ENCODE results near the gene SLC27A1. TPM values are rescaled to one million over a fixed set of nuclear protein-coding genes. Genes with fewer than 3 reads are reported as not detected.

Gene SLC27A1
- total and polyA plus RNA-seq, 10 of the 15 experiments (the other 5 are each of a cell fraction or from before 2014, with no cell fraction given), result 0.11 to 2.3 (median 1.2) TPM

- DNase-seq (ENCODE audit: low read depth, low spot score) (no peak), ATAC-seq (no peak), FAIRE-seq (no peak)
- H3K9ac ChIP-seq (ENCODE audit: control insufficient read depth, insufficient read depth, low read length), result no peak overlapping the region
- H3K4me2 ChIP-seq (ENCODE audit: control insufficient read depth, insufficient read depth), result no peak overlapping the region
- H3K27me3 ChIP-seq (replicated peaks in 1 of 2; ENCODE audit: control insufficient read depth in 2 of 2, insufficient read depth in 2 of 2, low read length in 1 of 2), result no peaks in the 10 kb centered on the region
- TF ChIP-seq KLF5 (IDR thresholded peaks at IDR 0.05; ENCODE audit: partially characterized antibody), result no peak
- TF ChIP-seq HDAC6 (IDR thresholded peaks at IDR 0.05; ENCODE audit: unreplicated experiment), result no peak
- TF ChIP-seq MXI1 (IDR thresholded peaks at IDR 0.05; ENCODE audit: low read depth, low read length), result no peak
- TF ChIP-seq TARDBP (IDR thresholded peaks at IDR 0.05; ENCODE audit: borderline replicate concordance), result no peak
- no peak for TF ChIP-seq POLR2A (IDR thresholded peaks at IDR 0.05; ENCODE audit: low read depth, low read length)
- no peak for TF ChIP-seq ZBED1 (IDR thresholded peaks at IDR 0.05; ENCODE audit: borderline replicate concordance)
- no peak for TF ChIP-seq SP1 (IDR thresholded peaks at IDR 0.05; ENCODE audit: low read depth, low read length)
- no peaks in the 10 kb centered on the region for H3K36me3 ChIP-seq (ENCODE audit: control insufficient read depth in 2 of 2, insufficient read depth in 2 of 2, low read length in 1 of 2)
- ChIA-PET POLR2A (no interaction called here), SMC1A (ENCODE audit: uncharacterized antibody, unreplicated experiment) (interaction anchor here (0.6 kb wide), 1 partner anchor 515 kb away, joined by 4 read pairs; no protein-coding TSS in a partner anchor), RAD21 (ENCODE audit: unreplicated experiment) (no interaction called here), CTCF (no interaction called here)
- no peaks in the 10 kb centered on the region for H3K79me2 ChIP-seq (ENCODE audit: control insufficient read depth, insufficient read depth, low read length)
- 54% methylated on average over 7 of the region's 7 CpGs for WGBS (ENCODE audit: insufficient coverage, insufficient replicate concordance, low lambda C conversion rate, missing lambda C conversion rate)
- no peak overlapping the region for H3K27ac ChIP-seq (ENCODE audit: control insufficient read depth, insufficient read depth)
- BruUV-seq (replicated peaks), result no TSS peak
- H3K4me1 ChIP-seq (ENCODE audit: control insufficient read depth, insufficient read depth, low read length), result no peaks in the 10 kb centered on the region
- intact Hi-C loops (cut with micrococcal nuclease; ENCODE audit: unreplicated experiment), result no loop called here
- H4K20me1 ChIP-seq (ENCODE audit: control insufficient read depth, insufficient read depth), result no peaks in the 10 kb centered on the region
- no peaks in the 10 kb centered on the region; the same call in 2 of the 3 replicates for H3K9me3 ChIP-seq (replicated peaks; ENCODE audit: control insufficient read depth, insufficient read depth, low read length)
- no peak overlapping the region for H3K4me3 ChIP-seq
- no peak overlapping the region for H2AFZ ChIP-seq (ENCODE audit: control insufficient read depth, low read depth, low read length)
- in situ Hi-C loops (cut with MboI), result no loop called here
Observed at GRCh38 chr19:17431417-17431816, 38.9 kb upstream of the SLC27A1 start.

- intact Hi-C loops (cut with micrococcal nuclease; ENCODE audit: unreplicated experiment), result no loop called here
- ChIA-PET CTCF (no interaction called here), POLR2A (no interaction called here), SMC1A (ENCODE audit: uncharacterized antibody, unreplicated experiment) (no interaction called here), RAD21 (ENCODE audit: unreplicated experiment) (no interaction called here)
- Histone ChIP-seq H3K27ac (ENCODE audit: control insufficient read depth, insufficient read depth) (no peak overlapping the region), H3K36me3 (ENCODE audit: control insufficient read depth in 2 of 2, insufficient read depth in 2 of 2, low read length in 1 of 2) (no peaks in the 10 kb centered on the region), H3K27me3 (replicated peaks in 1 of 2; ENCODE audit: control insufficient read depth in 2 of 2, insufficient read depth in 2 of 2, low read length in 1 of 2) (no peaks in the 10 kb centered on the region), H3K4me2 (ENCODE audit: control insufficient read depth, insufficient read depth) (no peak overlapping the region), H2AFZ (ENCODE audit: control insufficient read depth, low read depth, low read length) (no peak overlapping the region), H3K9ac (ENCODE audit: control insufficient read depth, insufficient read depth, low read length) (no peak overlapping the region), H3K79me2 (ENCODE audit: control insufficient read depth, insufficient read depth, low read length) (no peaks in the 10 kb centered on the region), H4K20me1 (ENCODE audit: control insufficient read depth, insufficient read depth) (no peaks in the 10 kb centered on the region), H3K4me1 (ENCODE audit: control insufficient read depth, insufficient read depth, low read length) (no peaks in the 10 kb centered on the region), H3K9me3 (replicated peaks; ENCODE audit: control insufficient read depth, insufficient read depth, low read length) (no peaks in the 10 kb centered on the region; the same call in 2 of the 3 replicates), H3K4me3 (no peak overlapping the region)
- no TSS peak for BruUV-seq (replicated peaks)
- no peak for FAIRE-seq
- in situ Hi-C loops (cut with MboI), result no loop called here
- no peak for ATAC-seq
- no peak for DNase-seq (ENCODE audit: low read depth, low spot score)
- WGBS (ENCODE audit: insufficient coverage, insufficient replicate concordance, low lambda C conversion rate, missing lambda C conversion rate), result 55% methylated on average over 7 of the region's 7 CpGs
- no peak for TF ChIP-seq KDM1A (IDR thresholded peaks at IDR 0.05; ENCODE audit: borderline replicate concordance)
- no peak for TF ChIP-seq ZBED1 (IDR thresholded peaks at IDR 0.05; ENCODE audit: borderline replicate concordance)
- TF ChIP-seq TCF7 (IDR thresholded peaks at IDR 0.05; ENCODE audit: borderline replicate concordance), result no peak
- no peak for TF ChIP-seq TCF12 (IDR thresholded peaks at IDR 0.05; ENCODE audit: low read depth, low read length)
- TF ChIP-seq NFXL1 (IDR thresholded peaks at IDR 0.05; ENCODE audit: borderline replicate concordance), result no peak
- TF ChIP-seq MXI1 (IDR thresholded peaks at IDR 0.05; ENCODE audit: low read depth, low read length), result no peak
- TF ChIP-seq HDGF (IDR thresholded peaks at IDR 0.05), result no peak
- TF ChIP-seq GATAD2B (conservative IDR thresholded peaks at IDR 0.05; ENCODE audit: low read depth), result no peak
- no peak for TF ChIP-seq EP300 (IDR thresholded peaks at IDR 0.05; ENCODE audit: borderline replicate concordance in 1 of 2, control insufficient read depth in 1 of 2, low read depth in 2 of 2, low read length in 2 of 2)
- TF ChIP-seq, protein P1, sequence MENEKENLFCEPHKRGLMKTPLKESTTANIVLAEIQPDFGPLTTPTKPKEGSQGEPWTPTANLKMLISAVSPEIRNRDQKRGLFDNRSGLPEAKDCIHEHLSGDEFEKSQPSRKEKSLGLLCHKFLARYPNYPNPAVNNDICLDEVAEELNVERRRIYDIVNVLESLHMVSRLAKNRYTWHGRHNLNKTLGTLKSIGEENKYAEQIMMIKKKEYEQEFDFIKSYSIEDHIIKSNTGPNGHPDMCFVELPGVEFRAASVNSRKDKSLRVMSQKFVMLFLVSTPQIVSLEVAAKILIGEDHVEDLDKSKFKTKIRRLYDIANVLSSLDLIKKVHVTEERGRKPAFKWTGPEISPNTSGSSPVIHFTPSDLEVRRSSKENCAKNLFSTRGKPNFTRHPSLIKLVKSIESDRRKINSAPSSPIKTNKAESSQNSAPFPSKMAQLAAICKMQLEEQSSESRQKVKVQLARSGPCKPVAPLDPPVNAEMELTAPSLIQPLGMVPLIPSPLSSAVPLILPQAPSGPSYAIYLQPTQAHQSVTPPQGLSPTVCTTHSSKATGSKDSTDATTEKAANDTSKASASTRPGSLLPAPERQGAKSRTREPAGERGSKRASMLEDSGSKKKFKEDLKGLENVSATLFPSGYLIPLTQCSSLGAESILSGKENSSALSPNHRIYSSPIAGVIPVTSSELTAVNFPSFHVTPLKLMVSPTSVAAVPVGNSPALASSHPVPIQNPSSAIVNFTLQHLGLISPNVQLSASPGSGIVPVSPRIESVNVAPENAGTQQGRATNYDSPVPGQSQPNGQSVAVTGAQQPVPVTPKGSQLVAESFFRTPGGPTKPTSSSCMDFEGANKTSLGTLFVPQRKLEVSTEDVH (IDR thresholded peaks at IDR 0.05; ENCODE audit: low read depth, partially characterized antibody), result no peak
Observed at GRCh38 chr19:17435218-17435617, 35.1 kb upstream of the SLC27A1 start.
